ENCODE data around the gene CDH23.

DNA sequence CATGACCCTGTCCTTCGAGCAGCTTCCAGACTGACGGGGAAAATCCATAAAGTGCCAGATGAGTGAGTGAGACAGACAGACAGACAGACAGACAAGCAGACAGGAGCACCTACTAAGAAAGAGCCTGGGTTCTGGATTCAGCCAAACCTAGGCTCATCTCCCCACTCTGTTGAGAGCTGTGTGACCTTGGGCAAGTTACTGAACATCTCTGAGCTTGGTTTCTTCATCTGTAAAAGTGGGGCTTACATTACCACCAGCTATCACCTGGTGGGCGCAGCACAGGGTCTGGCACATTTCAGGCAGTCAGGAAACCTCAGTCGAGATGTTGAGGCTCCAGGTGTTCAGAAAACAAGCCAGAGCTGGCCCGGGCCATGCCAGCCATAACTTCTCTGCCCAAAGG is 285.3 kb downstream of the CDH23 start:
- TF ChIP-seq YY1 (IDR thresholded peaks at IDR 0.05; ENCODE audit: insufficient read depth, insufficient read length) (no peak), ZNF274 (IDR thresholded peaks at IDR 0.05; ENCODE audit: low read depth, low read length) (no peak)

Data from NT2/D1 (cell line).